ENCODE results near the gene TEX22.

The TEX22 gene

GRCh38 chr14:105453847-105454246, 55.5 kb downstream of the TEX22 start:
- TF ChIP-seq CTCF (IDR thresholded peaks at IDR 0.05; ENCODE audit: extremely low read depth, missing control alignments) = no peak
- DNase-seq (ENCODE audit: low spot score) = no peak

- DNase-seq (ENCODE audit: low spot score) = no peak
- no peak for TF ChIP-seq CTCF (IDR thresholded peaks at IDR 0.05; ENCODE audit: extremely low read depth, missing control alignments)
Measured at GRCh38 chr14:105455086-105455640, 56.8 kb downstream of the TEX22 start.

GRCh38 chr14:105455766-105456660, 57.7 kb downstream of the TEX22 start:
- TF ChIP-seq CTCF (IDR thresholded peaks at IDR 0.05; ENCODE audit: extremely low read depth, missing control alignments) = no peak
- no peak for DNase-seq (ENCODE audit: low spot score)

GRCh38 chr14:105456736-105457617, 58.6 kb downstream of the TEX22 start:
- no peak for DNase-seq (ENCODE audit: low spot score)
- TF ChIP-seq CTCF (IDR thresholded peaks at IDR 0.05; ENCODE audit: extremely low read depth, missing control alignments) = no peak

GRCh38 chr14:105458010-105458409, 59.7 kb downstream of the TEX22 start:
- TF ChIP-seq CTCF (IDR thresholded peaks at IDR 0.05; ENCODE audit: extremely low read depth, missing control alignments) = no peak
- no peak for DNase-seq (ENCODE audit: low spot score)

GRCh38 chr14:105458571-105458970, 60.2 kb downstream of the TEX22 start:
- no peak for DNase-seq (ENCODE audit: low spot score)
- TF ChIP-seq CTCF (IDR thresholded peaks at IDR 0.05; ENCODE audit: extremely low read depth, missing control alignments) = no peak
